GM18499 (cell line): ENCODE results near the gene LAIR1.
"Not testable (repeated sequence)": the region's sequence is repeated elsewhere in the genome, so short reads cannot be mapped to it uniquely, and the experiment has no call there.

Source experiments
- ATAC-seq: cut with Tn5 transposase; IDR thresholded peaks from one replicate; pipeline ENCODE4 v1.9.1; 2021; ENCODE audit warnings: moderate number of reproducible peaks; ENCODE audit not compliant: insufficient read depth, unreplicated experiment

LAIR1 gene

DNA sequence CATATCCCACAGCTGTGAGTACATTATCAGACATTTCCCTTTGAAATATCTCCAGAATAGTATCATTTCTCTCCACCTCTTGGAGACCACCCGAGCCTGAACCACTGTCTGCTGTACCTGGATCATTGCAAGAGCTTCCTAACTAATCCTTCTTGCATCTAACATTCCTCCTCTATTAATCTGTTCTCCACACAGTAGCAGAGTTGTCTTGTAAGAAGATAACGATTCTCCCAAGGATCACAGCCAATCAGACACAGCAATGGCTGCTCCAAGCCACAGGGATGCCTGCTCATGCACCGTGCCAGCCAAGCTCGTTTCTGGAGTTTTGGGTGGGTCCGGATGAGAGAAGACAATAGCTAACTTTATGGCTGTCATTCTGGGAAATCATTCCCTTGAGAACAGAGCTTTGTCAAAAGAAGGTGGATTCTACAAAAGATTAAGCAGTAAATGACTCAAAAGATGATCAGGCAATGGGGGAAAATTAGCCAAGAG is 14.5 kb upstream of the LAIR1 start:
- no peak for ATAC-seq

DNA sequence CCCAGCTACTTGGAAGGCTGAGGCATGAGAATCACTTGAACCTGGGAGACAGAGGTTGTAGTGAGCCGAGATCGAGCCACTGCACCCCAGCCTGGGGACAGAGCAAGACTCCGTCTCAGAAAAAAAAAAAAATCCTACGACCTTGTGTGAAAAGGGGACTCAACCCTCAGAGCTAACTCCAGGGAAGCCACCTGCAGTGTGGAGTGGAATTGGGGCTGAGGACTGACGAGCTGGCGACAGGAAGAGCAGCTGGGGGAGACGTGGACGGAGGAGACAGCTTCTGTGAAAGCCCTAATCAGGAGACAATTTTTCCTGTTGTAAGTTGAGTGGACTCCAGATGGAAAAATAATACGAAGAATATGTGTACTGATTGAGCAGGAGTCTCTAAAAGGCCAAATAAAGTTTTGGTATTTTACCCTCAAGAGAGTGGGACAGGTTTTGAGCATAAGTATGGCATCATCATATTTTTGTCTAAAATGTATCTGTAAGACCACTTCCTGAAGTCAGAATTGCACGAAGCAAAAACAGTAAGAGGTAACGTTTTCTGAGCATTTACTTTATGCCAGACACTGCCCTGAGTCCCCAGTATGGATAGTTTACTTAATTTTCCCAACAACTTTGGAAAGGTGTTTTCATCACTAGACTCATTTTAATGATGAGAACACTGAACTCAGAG is 12.0 kb upstream of the LAIR1 start:
- ATAC-seq, result no peak

DNA sequence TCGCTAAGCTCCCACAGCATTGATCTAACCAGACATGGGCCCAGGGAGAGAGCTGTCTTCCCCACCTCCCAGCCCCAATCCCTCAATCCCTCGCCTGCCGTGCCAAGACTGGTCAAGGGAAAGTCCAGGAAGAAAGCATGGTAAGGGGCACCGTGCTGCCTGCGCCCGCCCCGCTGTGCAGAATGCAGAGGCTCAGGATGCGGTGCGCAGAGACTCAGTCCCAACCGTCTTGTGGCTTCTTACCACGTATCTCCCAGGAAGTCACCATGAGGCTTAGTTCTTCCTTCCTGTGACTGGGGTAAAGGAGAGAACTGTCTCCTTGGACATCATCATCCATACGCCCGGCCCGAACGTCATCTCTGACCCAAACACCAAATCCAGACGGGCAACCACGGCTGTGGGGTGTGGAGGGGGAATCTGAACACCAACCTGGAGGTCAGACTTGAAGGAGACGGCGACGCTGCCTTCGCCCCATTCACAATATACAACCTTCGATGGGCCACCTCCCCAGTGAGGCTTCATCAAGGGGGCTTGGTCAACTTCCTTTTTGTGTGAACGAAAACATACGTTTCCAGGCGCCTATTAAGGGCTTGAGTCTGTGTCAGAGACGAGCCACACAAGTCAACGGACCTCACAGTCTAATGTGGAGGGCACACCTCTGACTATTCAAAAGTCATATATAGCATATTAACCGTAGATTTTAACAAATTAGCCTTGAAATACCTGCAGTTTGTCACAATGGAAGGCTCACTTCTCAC is 10.6 kb upstream of the LAIR1 start:
- ATAC-seq, result not testable (repeated sequence)

DNA sequence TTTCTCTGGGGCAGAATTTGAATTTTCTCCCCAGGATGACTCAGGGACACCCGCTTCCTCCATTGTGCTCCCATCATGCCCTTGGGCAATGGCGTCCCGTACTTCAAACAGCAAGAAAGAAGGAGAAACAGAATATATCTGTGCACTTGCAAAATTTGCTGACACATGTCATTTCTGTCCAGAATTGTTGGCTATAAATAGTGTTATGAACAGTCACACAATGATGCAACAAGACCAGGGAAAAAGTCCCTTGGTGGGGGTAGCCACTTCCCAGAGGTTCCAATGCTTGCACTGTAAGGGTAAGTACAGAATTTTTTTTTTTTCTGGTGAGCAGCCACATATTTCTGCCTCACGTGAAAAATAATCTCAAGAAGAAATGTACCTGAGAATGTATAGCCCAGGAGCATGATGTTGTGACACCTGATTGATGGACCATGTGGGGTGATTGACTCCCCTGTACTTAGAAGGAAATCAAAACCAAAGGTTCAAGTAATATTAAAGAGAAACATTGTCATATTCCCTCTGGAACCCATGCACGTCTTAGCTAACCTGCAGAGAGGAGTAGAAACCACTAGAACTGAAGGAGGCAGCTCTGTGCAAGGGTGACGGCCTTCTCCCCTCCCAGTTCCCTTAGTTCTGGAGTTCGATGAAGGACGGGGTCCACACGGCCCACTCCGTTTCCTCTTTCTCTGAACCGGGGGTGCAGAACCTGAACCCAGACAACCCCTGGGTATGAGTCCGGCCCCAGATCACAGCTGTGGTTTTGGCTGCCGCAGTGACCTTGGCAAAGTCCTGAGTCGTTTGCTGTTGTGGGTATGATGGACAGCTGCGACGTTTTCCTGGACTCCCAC is 9.3 kb upstream of the LAIR1 start:
- no peak for ATAC-seq

DNA sequence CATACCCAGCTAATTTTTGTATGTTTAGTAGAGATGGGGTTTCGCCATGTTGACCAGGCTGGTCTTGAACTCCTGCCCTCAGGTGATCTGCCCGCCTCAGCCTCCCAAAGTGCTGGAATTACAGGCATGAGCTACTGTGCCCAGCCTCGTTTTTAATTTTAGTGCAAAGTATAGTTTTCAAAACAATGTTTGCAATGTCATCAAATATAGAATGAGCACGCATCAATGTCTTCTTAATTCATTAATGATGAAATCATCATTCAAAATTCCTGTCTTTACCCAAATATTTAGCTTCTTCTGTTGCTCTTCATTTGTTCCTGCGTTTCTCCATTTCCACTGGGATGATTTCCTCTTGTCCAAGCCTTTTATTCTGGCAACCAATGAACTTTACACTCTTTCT is 6.7 kb upstream of the LAIR1 start:
- not testable (repeated sequence) for ATAC-seq

DNA sequence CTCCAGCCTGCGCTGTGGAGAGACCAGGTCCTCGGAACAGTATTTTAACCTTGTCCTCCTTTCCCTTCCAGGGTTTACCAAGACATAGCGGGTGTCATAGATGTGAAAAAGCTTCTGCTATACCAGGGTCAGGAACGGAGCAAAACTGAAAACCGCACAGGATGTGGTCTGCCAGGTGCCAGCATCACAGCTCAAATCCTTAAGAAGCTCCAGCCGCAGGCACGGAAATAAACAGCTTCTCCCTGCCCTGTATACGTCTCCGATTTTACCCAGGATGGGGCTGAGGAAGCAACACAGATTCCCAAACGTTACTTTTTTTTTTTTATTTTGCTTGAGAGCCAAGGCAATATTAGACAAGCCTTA is 5.7 kb upstream of the LAIR1 start:
- not testable (repeated sequence) for ATAC-seq

DNA sequence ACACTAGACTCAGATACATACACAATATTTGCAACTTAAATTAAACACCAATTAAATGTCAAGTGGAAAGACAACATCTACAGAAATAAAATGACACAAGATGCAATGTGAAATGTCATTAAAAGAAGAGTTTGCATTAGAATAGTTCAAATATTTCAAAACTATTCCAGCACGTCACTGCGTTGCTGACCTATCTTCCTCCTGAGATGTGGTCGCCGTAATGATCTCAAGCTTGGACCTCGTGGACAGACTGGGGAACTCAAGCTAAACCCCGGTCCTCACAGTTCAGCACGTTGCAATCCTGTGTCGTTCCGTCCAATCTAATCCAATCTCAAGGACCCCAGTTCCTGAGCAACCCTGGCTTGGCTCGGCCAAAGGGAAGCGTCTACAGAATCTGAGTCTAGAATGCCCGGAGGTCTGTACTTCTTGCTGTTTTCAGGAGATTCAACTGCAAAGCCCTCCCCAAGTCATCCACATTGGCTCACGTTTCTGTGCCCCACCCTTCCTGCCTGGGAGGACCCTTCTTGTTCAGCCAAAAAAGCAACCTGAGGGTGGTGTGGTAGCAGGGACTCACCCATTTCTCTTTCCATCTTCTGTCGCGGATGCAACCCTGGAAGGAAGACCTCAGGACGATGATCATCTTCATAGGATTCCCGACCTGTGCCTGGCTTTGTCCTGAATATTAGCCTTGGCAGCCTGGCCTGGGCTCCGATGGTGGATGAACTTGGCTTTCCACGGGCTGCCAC is 5.1 kb upstream of the LAIR1 start:
- ATAC-seq, result not testable (repeated sequence)

DNA sequence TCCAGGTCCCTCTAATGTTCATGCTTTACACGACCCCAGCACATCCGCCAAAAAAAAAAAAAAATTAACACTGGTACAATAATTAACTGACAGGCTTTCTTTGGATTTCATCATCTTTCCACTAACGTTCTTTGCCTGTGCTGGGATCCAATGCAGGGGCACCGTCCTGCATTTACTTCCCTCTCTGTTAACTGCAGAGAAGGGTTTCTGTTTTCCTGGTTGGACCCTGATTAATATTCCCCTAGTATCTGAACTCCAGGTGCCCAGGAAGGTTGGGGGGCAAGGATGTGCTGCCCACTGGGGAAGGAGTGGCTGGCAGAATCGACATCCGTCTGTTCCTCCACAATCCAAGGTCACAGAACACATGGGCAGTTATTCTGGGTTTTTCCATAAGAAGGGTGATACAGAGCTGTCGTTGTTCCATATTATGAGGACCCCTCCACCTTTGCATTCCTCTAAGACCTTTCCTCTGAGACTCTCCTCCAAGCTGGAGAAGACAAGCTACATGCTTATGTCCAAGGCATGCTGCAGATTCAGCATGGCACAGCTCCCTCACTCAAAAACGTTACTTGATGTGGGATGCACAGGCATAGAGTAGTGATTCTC is 4.5 kb upstream of the LAIR1 start:
- ATAC-seq, result no peak

DNA sequence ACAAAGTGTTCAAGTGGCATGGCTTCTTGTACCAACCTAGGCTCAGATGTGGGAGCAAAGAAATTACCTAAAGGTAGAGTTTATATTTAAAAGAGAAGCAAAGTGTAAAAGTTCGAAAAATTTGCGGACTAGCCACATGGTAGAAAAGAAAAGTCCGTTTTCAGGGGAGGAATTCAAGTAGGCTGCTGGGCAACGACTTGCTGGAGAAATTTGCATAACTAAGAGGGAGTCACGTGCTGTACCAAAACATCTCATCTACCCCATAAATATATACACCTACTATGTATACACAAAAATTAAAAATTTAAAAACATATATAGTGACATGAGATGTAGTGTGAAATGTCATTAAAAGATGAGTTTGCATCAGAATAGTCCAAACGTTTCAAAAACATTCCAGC is 2.1 kb upstream of the LAIR1 start:
- ATAC-seq, result no peak

DNA sequence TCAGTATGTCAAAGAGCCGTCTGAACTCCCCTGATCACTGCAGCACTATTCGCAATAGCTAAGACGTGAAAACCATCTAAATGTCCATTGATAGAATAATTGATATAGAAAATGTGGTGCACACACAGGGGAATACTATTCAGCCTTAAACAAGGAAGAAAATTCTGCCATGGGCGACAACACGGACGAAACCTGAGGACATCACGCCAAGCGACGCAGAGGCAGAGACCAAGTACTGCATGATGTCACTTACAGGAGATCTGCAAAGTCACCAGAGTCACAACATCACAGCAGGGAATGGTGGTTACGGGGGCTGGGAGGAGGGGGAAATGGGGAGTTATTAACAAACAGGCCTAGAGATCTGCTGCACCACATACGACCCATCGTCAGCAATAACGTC is 1.1 kb upstream of the LAIR1 start:
- ATAC-seq, result not testable (repeated sequence)

DNA sequence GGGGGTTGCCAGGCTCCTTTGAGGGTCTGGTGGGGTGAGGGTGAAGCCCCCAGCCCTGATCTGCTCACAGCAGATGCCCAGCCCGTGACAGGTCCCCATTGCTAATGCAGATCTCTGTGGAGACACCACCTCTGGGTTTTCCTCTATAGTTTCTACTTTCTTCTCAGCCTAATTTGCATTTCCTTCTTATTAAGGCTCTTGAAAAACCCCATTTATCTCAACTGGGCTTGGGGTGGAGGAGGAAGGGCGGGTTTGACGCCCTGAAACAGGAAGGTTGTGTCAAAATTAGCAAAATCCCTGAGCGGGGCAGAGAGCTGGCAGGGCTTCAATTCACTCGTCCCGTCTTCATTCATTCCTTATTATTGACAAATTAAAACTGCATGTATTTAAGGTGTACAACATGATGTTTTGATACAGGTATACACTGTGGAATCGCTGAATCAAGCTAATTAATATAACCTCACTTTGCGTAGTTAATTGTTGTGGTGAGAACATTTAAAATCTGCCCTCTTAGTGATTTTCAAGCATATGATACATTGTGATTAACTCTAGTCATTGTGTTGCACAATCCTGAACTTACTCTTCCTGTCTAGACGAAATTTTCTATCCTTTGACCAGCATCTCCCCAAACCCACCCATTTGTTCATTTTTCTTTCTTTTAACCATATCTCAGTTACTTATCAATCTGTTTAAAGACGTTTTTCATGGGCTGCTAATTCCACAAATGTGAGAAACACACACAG is 2.9 kb downstream of the LAIR1 start:
- ATAC-seq, result not testable (repeated sequence)

DNA sequence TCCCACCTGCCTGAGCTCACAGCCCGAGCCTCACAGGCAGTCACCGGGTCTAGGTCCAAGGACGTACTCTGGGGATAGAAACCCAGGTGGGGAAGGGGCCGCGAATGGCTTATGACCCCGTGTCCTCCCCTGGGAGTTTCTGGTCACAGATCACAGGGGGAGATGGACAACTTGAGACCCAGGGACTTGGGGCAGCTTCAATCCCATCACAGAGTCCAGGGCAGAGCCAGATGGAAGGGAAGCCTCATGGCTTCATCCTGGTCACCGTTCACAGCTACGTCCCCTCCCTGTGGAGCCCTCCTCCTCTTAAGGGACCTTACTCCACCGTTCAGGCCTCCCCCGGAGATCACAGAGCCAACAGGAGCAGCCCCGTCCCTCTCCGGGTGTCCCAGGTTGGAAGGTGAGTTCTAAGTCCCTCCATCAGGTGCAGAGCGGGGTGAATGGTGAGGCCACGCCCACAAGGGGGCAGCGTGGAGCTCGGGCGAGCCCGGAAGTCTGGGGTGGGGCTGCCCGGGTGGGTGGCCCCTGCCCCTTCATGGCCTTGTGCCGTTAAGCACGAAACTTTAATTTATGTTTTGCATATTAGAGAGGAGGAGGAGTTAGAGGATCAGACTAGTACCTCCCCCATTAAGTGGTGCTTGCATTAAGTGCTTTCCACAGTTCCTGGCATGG is 5.4 kb downstream of the LAIR1 start:
- not testable (repeated sequence) for ATAC-seq

DNA sequence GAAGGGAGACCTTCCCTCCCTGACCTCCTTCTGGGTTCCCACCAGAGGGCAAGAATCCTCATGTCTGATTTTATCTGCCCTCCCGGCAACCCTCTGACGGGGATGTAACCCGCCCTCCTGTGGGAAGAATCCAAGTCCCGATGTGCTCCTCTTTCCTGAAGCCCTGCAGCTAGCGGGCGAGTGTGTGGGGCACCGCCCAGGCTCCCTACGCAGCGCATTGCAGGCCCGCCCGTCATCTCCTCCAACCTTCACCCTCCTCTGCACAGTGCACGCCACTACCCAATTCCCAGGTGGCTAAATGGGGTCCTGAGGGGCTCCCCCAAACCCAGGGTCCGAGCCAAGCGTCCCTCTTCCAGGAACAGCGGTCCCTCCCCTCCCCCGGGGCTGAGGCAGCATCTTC is 7.3 kb downstream of the LAIR1 start:
- no peak for ATAC-seq

DNA sequence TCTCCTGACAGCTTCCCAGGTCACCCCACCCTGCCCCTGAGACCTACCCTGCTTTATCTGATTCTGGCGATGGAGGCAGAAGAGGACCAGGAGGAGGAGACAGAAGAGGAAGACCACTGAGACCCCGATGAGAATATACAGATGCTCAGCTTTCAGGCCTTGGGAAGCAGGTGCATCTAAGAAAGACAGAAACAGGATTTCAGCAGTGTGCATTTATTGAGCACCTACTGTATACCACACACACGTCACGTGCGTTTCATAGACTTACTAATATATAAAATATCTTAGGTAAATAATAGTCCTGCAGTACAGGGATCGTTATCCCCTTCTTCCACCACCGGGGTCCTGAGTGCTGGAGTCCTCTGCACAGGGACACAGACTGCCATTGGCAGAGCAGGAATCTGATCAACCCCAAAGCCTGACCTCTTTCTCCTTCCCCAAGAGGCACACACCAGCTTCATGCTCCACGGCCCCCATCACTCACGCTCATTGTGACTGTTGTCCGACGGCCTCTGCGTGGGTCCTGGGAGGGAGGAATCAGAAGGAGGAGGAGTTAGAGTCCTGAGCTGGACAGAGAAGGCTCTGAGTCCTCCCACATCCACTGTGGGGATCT is 8.2 kb downstream of the LAIR1 start:
- no peak for ATAC-seq

DNA sequence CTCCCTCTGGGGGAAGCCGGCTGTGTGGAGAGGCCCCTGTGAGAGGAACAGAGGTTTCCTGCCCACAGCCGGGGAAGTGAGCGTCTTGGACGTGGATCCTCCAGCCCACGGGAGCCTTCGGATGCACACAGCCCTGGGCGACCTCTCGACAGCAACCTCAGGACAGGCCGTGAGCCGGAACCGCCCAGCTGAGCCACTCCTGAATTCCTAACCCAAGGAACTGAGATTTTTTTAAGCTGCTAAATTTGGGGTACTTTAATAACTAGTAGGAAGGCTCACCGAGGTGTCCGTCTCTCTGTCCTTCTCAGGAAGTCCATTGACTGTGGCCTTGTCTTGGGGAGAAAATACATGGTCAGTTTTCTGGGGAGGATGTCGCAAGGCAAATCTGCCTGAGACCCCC is 9.1 kb downstream of the LAIR1 start:
- ATAC-seq, result no peak

DNA sequence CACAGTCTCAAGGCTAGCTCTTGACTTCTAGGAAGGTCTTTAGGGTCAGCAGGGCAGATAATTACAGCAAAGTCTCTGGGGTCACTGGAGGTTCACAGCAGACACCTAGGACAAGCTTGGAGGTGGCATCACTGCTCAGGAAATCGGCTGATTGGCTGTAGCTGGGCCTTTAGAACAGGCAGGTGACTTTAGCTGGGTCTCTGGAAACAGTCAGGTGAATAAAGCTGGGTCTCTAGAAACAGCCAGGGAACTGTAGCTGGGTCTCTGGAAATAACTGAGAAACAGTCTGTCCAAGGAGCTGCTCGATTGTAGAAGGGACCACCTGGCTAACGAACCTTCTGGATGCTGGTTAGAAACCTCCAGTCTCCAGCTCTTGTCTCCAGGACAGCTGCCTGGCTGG is 10.0 kb downstream of the LAIR1 start:
- no peak for ATAC-seq

DNA sequence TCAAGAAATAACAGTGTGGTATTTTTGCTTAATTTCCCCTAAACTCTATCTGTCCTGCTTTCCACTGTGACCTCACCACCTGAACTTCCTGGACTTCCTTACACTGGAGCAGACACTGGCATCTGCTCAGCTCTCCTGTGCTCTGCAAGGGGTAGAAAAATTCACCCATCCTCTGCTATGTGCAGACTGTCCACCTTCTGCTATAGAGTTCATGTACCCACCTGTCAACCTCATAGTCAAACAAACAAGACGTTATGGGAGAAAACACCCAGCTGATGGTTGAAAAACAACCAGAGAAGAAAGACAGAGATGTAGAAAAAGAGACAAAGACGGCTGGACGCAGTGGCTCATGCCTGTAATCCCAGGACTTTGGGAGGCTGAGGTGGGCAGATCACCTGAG is 12.2 kb downstream of the LAIR1 start:
- no peak for ATAC-seq

DNA sequence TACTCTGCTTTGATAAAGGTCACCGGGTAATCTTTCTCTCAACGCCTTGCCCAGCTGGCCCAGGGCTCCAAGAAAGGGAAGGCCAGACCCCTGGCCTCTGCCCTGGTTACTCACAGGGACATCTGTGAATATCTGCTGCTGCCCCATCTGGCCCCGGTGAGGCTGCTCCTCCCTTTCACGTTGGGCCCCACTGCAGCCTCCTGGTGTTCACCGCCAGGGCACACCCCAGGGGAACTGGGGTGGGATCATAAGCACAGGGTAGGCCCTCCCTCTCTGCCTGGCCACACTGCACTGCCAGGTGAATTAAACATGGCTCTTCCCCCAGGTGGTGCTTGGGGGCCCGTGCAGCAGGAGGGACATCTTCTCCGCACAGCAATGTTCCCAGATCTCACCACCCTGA is 12.7 kb downstream of the LAIR1 start:
- ATAC-seq, result no peak
